GM10266 (cell line): ENCODE results near the gene ATAD3C.

Source experiments
- DNase-seq: peaks from one replicate; pipeline ENCODE4 v3.0.0; 2012; ENCODE audit errors: extremely low spot score
- CTCF ChIP-seq: IDR thresholded peaks from 2 replicates; pipeline ENCODE4 v1.5.1; 2012; ENCODE audit warnings: mild to moderate bottlenecking, low read depth; ENCODE audit not compliant: control insufficient read depth, insufficient read depth; ENCODE audit errors: missing control alignments

Gene ATAD3C

DNA sequence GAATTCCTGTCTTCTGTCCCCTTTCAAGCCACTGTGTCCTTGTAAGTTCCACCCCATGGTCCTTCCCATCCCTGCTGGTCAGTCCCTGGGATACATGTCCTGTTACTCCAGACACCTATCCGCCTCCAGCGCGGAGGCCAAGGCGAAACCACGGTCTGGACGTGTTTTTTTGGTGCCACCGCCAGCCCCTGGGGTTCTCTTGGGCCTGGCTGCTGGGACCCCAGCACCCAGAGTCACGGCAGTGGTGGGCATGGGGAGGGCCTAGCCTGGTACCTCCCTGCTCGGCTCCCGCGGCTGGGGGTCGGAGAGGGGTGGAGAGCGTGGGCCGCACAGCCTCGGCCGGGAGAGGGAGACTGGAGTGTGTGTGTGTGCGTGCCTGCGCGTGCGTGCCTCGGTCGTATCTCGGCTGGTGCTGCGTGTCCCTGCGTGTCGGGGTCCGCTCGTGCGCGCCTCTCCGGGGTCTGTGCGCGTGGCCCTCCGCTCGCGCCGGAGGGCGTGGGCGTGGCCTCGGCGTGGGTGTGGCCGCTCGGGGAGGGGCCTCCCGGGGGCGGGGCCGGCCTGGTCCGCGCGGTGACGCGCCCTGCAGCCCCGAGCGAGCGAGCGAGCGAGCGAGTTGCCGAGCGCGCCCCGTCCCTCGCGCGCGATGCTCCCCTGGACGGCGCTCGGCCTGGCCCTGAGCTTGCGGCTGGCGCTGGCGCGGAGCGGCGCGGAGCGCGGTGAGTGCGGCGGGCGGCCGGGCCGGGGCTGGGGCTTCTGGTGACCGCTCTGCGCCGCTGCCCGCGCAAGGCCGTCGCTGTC is 14.2 kb upstream of the ATAD3C start, which contains the start of gene VWA1:
Gene VWA1, plus strand, starts transcription at position 585 of the 798 bp plus-strand sequence. Its CDS starts 59 bp downstream, at position 644.
- DNase-seq = peak; percentile 97
- TF ChIP-seq CTCF = no peak

GRCh38 chr1:1435911-1436629 is 13.4 kb upstream of the ATAD3C start:
- DNase-seq = peak; percentile 41

GRCh38 chr1:1436630-1437032 is 12.9 kb upstream of the ATAD3C start:
- DNase-seq = peak; percentile 50
- TF ChIP-seq CTCF = no peak

More at GRCh38 chr1:1435911-1436629, 13.4 kb upstream of the ATAD3C start:
- no peak for TF ChIP-seq CTCF

DNA sequence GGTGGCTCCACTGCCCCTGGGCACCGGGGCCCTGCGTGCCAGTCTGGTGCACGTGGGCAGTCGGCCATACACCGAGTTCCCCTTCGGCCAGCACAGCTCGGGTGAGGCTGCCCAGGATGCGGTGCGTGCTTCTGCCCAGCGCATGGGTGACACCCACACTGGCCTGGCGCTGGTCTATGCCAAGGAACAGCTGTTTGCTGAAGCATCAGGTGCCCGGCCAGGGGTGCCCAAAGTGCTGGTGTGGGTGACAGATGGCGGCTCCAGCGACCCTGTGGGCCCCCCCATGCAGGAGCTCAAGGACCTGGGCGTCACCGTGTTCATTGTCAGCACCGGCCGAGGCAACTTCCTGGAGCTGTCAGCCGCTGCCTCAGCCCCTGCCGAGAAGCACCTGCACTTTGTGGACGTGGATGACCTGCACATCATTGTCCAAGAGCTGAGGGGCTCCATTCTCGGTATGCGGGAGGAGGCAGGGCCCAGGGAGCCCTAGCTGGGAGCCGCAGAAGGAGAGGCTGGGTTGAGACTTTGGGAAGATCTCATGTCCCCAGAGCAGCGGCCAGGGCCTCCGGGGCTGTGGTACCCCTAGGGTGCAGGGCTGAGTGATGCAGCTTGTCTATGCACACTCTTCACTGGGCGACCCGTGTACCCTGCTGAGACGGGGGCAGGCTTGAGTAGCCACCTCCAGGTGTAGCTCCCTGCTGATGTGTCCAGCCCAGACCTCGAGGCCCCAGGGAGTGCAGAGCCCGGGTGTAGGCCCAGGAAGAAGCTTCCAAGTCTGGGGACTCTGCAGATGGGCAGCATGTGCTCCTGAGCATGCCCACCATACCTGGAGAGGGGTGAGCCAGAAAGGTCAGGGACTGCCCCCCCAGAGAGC is 12.2 kb upstream of the ATAD3C start:
- TF ChIP-seq CTCF = no peak
- peak; percentile 25 for DNase-seq

DNA sequence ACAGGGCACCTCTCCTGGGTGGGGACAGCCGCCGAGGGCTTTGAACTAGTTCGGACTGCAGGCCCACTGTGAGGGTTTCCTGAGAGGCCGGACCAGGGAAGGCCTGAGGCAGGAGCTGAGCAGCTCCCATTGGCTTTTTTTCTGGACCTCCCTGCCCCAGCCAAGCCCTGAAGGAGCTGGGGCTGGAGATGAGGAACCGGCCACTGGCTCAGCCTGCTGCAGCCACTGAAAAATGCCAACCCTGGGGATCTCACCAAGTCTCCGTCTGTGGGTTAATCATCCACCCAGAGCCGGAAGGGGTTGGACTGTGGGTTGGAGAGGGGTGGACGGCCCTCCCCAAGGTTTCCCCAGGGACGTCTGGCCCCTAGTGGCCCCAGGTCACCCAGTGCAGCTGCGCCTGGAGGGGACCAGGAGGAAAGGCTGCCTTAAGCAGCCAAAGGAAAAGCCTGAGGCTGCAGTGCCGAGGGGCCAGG is 11.5 kb upstream of the ATAD3C start:
- DNase-seq = peak; percentile 53
- no peak for TF ChIP-seq CTCF

DNA sequence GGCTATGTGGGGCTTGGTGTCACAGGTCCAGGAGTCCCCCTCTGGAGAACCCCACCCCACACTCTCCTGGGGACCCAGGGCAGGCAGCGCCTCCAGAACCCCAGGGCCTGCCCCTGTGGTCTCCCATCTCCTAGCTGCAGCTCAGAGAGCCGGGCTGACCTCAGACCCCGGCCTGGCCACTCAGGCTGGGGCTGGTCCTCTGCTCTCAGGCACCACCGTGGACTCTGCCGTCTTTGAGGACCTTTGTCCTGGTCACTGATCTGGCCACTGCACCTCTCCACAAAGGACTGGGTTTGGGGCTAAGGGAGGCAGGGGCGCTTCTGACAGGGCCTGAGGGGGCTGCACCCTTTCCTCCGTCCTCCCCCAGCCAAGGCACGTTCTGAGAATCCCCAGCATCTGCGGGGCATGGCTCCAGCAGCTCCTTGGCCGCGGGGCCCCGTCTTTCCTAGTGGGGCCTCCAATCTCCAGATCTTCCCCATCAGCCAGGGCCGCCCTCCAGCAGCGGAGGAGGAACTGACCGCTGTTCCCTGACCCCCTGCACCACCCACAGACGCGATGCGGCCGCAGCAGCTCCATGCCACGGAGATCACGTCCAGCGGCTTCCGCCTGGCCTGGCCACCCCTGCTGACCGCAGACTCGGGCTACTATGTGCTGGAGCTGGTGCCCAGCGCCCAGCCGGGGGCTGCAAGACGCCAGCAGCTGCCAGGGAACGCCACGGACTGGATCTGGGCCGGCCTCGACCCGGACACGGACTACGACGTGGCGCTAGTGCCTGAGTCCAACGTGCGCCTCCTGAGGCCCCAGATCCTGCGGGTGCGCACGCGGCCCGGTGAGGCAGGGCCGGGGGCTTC is 10.7 kb upstream of the ATAD3C start:
- TF ChIP-seq CTCF = no peak
- DNase-seq = no peak
